Measurements from ENCODE around the gene CUX1. TPM values are rescaled to one million over a fixed set of nuclear protein-coding genes. Genes with fewer than 3 reads are reported as not detected.

CUX1 gene
- total and polyA plus RNA-seq, 10 of the 15 experiments (the other 5 are each of a cell fraction or from before 2014, with no cell fraction given), result 6.1 to 48.6 (median 25.9) TPM

- no peak for TF ChIP-seq IRF5 (IDR thresholded peaks at IDR 0.05; ENCODE audit: borderline replicate concordance)
- no peak for TF ChIP-seq ZSCAN29 (IDR thresholded peaks at IDR 0.05)
- no peak for TF ChIP-seq ZNF592 (IDR thresholded peaks at IDR 0.05)
- no peak for TF ChIP-seq CREM (IDR thresholded peaks at IDR 0.05; ENCODE audit: low read depth)
- TF ChIP-seq EGR1 (IDR thresholded peaks at IDR 0.05; ENCODE audit: borderline replicate concordance in 1 of 2, low read depth in 2 of 2, low read length in 2 of 2), result no peak
- TF ChIP-seq SP1 (IDR thresholded peaks at IDR 0.05; ENCODE audit: low read depth, low read length), result no peak
- no peak for TF ChIP-seq WRNIP1 (IDR thresholded peaks at IDR 0.05; ENCODE audit: borderline replicate concordance, low read depth, low read length)
- TF ChIP-seq TCF12 (IDR thresholded peaks at IDR 0.05; ENCODE audit: low read depth, low read length), result no peak
- no peak for TF ChIP-seq ZNF687 (IDR thresholded peaks at IDR 0.05)
- TF ChIP-seq MAX (IDR thresholded peaks at IDR 0.05; ENCODE audit: low read depth, low read length), result no peak
- TF ChIP-seq NBN (IDR thresholded peaks at IDR 0.05), result no peak
Observed at GRCh38 chr7:102018876-102019275, 201.4 kb downstream of the CUX1 start (continued).
